HEK293 (cell line): ENCODE data around the gene HYOU1.
A peak's percentile ranks its signal among the peaks of the same experiment; 100 is the strongest.

Experiments
- GLIS2 ChIP-seq: fragments of 450-650 bp; formaldehyde crosslinking; IDR thresholded peaks from 2 replicates; pipeline ENCODE4 v1.5.1; 2016; ENCODE audit warnings: missing biosample characterization, missing genetic modification characterization
- IKZF3 ChIP-seq: fragments of 450-650 bp; IDR thresholded peaks from 2 replicates; pipeline ENCODE4 v1.5.0; 2018; ENCODE audit warnings: missing biosample characterization, mild to moderate bottlenecking, missing genetic modification characterization, moderate library complexity
- KLF8 ChIP-seq: fragments of 450-650 bp; formaldehyde crosslinking; IDR thresholded peaks from 2 replicates; pipeline ENCODE4 v1.5.1; 2016; ENCODE audit warnings: missing biosample characterization, missing genetic modification characterization
- SP7 ChIP-seq: fragments of 450-650 bp; formaldehyde crosslinking; IDR thresholded peaks from 2 replicates; pipeline ENCODE4 v1.5.1; 2016; ENCODE audit warnings: missing biosample characterization, missing genetic modification characterization
- YY1 ChIP-seq: fragments of 450-650 bp; formaldehyde crosslinking; IDR thresholded peaks from 2 replicates; pipeline ENCODE4 v1.5.1; 2018; ENCODE audit warnings: missing biosample characterization, missing genetic modification characterization
- ZBTB17 ChIP-seq: fragments of 450-650 bp; formaldehyde crosslinking; IDR thresholded peaks from 2 replicates; pipeline ENCODE4 v1.5.1; 2016; ENCODE audit warnings: missing biosample characterization, missing genetic modification characterization
- ZNF2 ChIP-seq: fragments of 450-650 bp; formaldehyde crosslinking; IDR thresholded peaks from 2 replicates; pipeline ENCODE4 v1.5.1; 2016; ENCODE audit warnings: missing biosample characterization, missing genetic modification characterization
- ZNF335 ChIP-seq: fragments of 450-650 bp; formaldehyde crosslinking; conservative IDR thresholded peaks from 2 replicates; pipeline ENCODE4 v1.5.1; 2016; ENCODE audit warnings: missing biosample characterization, missing genetic modification characterization
- ZNF391 ChIP-seq: fragments of 450-650 bp; formaldehyde crosslinking; IDR thresholded peaks from 2 replicates; pipeline ENCODE4 v1.5.1; 2016; ENCODE audit warnings: low read depth, missing biosample characterization, missing genetic modification characterization, borderline replicate concordance
- ZNF654 ChIP-seq: fragments of 450-650 bp; formaldehyde crosslinking; IDR thresholded peaks from 2 replicates; pipeline ENCODE4 v1.5.1; 2016; ENCODE audit warnings: low read depth, missing biosample characterization, missing genetic modification characterization
- ZNF701 ChIP-seq: fragments of 450-650 bp; formaldehyde crosslinking; IDR thresholded peaks from 2 replicates; pipeline ENCODE4 v1.5.1; 2016; ENCODE audit warnings: missing biosample characterization, missing genetic modification characterization
- ZNF76 ChIP-seq: fragments of 450-650 bp; formaldehyde crosslinking; IDR thresholded peaks from 2 replicates; pipeline ENCODE4; 2016; ENCODE audit warnings: low read depth, missing biosample characterization, missing genetic modification characterization, borderline replicate concordance
- ZXDB ChIP-seq: fragments of 450-650 bp; formaldehyde crosslinking; IDR thresholded peaks from 2 replicates; pipeline ENCODE4 v1.5.1; 2016; ENCODE audit warnings: missing biosample characterization, missing genetic modification characterization
- TF ChIP-seq, protein P1 (sequence below): fragments of 450-650 bp; formaldehyde crosslinking; IDR thresholded peaks from 2 replicates; pipeline ENCODE4 v1.5.1; 2016; ENCODE audit warnings: missing biosample characterization, missing genetic modification characterization
- TF ChIP-seq, protein P2 (sequence below): fragments of 450-650 bp; formaldehyde crosslinking; IDR thresholded peaks from 2 replicates; pipeline ENCODE4 v1.5.1; 2016; ENCODE audit warnings: missing biosample characterization, missing genetic modification characterization
- TF ChIP-seq, protein P3 (sequence below): fragments of 450-650 bp; formaldehyde crosslinking; IDR thresholded peaks from 2 replicates; pipeline ENCODE4 v1.5.1; 2016; ENCODE audit warnings: missing biosample characterization, missing genetic modification characterization
- TF ChIP-seq, protein P4 (sequence below): fragments of 450-650 bp; IDR thresholded peaks from 2 replicates; pipeline ENCODE4 v1.5.1; 2018; ENCODE audit warnings: missing biosample characterization, mild to moderate bottlenecking, missing genetic modification characterization
- TF ChIP-seq, protein P5 (sequence below): fragments of 450-650 bp; formaldehyde crosslinking; IDR thresholded peaks from 2 replicates; pipeline ENCODE4 v1.5.1; 2016; ENCODE audit warnings: missing biosample characterization, missing genetic modification characterization
- TF ChIP-seq, protein P6 (sequence below): fragments of 450-650 bp; formaldehyde crosslinking; IDR thresholded peaks from 2 replicates; pipeline ENCODE4 v1.5.1; 2016; ENCODE audit warnings: missing biosample characterization, missing genetic modification characterization
- TF ChIP-seq, protein P7 (sequence below): fragments of 450-650 bp; formaldehyde crosslinking; IDR thresholded peaks from 2 replicates; pipeline ENCODE4; 2016; ENCODE audit warnings: missing biosample characterization, missing genetic modification characterization
- TF ChIP-seq, protein P8 (sequence below): fragments of 450-650 bp; formaldehyde crosslinking; IDR thresholded peaks from 2 replicates; pipeline ENCODE4 v1.5.1; 2017; ENCODE audit warnings: missing biosample characterization, missing genetic modification characterization
- TF ChIP-seq, protein P9 (sequence below): fragments of 450-650 bp; formaldehyde crosslinking; IDR thresholded peaks from 2 replicates; pipeline ENCODE4 v1.5.1; 2016; ENCODE audit warnings: missing biosample characterization, missing genetic modification characterization

HYOU1 gene

DNA sequence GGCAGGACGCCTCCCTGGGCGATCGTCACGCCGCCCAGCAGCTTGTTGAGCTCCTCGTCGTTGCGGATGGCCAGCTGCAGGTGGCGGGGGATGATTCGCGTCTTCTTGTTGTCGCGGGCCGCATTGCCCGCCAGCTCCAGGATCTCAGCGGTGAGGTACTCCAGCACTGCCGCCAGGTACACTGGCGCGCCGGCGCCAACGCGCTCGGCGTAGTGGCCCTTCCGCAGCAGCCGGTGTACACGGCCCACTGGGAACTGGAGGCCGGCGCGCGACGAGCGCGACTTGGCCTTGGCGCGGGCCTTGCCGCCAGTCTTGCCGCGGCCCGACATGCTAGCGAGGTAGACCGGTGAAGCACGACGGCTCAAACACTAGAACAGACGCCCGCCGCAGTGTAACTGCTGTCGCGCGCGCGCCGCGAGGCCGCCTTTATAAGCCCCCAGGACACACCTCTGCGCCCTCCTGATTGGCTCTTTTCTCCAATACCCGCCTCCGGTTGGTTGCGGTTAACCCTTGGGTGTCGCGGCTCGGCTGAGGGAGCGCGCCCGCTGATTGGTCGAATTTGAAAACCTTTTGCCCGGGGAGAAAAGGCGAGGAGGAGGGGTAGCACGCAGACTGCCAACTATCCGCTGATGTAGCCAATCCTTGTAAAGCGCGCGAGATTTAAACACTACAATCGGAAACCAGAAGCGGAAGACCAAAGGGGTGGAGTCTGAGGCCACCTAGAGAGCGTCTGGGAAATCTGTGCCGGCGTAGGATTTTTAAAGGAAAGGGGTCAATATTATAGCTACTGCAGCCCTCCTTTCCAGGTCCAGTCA is 38.3 kb upstream of the HYOU1 start (continued):
- TF ChIP-seq, protein P1, sequence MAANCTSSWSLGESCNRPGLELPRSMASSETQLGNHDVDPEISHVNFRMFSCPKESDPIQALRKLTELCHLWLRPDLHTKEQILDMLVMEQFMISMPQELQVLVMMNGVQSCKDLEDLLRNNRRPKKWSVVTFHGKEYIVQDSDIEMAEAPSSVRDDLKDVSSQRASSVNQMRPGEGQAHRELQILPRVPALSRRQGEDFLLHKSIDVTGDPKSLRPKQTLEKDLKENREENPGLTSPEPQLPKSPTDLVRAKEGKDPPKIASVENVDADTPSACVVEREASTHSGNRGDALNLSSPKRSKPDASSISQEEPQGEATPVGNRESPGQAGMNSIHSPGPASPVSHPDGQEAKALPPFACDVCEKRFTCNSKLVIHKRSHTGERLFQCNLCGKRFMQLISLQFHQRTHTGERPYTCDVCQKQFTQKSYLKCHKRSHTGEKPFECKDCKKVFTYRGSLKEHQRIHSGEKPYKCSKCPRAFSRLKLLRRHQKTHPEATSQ (tag by site-specific recombination) = peak; percentile 80
- TF ChIP-seq ZNF2 = peak; percentile 97; the same call in 1 of the 2 replicates
- TF ChIP-seq, protein P2, sequence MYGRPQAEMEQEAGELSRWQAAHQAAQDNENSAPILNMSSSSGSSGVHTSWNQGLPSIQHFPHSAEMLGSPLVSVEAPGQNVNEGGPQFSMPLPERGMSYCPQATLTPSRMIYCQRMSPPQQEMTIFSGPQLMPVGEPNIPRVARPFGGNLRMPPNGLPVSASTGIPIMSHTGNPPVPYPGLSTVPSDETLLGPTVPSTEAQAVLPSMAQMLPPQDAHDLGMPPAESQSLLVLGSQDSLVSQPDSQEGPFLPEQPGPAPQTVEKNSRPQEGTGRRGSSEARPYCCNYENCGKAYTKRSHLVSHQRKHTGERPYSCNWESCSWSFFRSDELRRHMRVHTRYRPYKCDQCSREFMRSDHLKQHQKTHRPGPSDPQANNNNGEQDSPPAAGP (tag by site-specific recombination) = peak; percentile 76
- TF ChIP-seq, protein P3, sequence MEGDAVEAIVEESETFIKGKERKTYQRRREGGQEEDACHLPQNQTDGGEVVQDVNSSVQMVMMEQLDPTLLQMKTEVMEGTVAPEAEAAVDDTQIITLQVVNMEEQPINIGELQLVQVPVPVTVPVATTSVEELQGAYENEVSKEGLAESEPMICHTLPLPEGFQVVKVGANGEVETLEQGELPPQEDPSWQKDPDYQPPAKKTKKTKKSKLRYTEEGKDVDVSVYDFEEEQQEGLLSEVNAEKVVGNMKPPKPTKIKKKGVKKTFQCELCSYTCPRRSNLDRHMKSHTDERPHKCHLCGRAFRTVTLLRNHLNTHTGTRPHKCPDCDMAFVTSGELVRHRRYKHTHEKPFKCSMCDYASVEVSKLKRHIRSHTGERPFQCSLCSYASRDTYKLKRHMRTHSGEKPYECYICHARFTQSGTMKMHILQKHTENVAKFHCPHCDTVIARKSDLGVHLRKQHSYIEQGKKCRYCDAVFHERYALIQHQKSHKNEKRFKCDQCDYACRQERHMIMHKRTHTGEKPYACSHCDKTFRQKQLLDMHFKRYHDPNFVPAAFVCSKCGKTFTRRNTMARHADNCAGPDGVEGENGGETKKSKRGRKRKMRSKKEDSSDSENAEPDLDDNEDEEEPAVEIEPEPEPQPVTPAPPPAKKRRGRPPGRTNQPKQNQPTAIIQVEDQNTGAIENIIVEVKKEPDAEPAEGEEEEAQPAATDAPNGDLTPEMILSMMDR (tag by site-specific recombination) = peak; percentile 59
- TF ChIP-seq ZNF335 (tag by site-specific recombination) = peak; percentile 9; the same call in 1 of the 2 replicates
- no peak for TF ChIP-seq ZNF701
- TF ChIP-seq KLF8 (tag by site-specific recombination) = 0 out of 2 replicates have a peak, but pooled peaks have one; percentile 31
- peak; percentile 58; the same call in 1 of the 2 replicates for TF ChIP-seq ZXDB
- peak; percentile 43; the same call in 1 of the 2 replicates for TF ChIP-seq ZNF76 (tag by site-specific recombination)
- TF ChIP-seq, protein P4, sequence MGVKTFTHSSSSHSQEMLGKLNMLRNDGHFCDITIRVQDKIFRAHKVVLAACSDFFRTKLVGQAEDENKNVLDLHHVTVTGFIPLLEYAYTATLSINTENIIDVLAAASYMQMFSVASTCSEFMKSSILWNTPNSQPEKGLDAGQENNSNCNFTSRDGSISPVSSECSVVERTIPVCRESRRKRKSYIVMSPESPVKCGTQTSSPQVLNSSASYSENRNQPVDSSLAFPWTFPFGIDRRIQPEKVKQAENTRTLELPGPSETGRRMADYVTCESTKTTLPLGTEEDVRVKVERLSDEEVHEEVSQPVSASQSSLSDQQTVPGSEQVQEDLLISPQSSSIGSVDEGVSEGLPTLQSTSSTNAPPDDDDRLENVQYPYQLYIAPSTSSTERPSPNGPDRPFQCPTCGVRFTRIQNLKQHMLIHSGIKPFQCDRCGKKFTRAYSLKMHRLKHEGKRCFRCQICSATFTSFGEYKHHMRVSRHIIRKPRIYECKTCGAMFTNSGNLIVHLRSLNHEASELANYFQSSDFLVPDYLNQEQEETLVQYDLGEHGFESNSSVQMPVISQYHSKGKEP = no peak
- no peak for TF ChIP-seq ZNF654
- peak; percentile 50; the same call in 1 of the 2 replicates for TF ChIP-seq YY1 (tag by site-specific recombination)
- TF ChIP-seq, protein P5, sequence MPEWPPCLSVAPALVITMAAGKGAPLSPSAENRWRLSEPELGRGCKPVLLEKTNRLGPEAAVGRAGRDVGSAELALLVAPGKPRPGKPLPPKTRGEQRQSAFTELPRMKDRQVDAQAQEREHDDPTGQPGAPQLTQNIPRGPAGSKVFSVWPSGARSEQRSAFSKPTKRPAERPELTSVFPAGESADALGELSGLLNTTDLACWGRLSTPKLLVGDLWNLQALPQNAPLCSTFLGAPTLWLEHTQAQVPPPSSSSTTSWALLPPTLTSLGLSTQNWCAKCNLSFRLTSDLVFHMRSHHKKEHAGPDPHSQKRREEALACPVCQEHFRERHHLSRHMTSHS = no peak
- peak; percentile 66 for TF ChIP-seq SP7 (tag by site-specific recombination)
- TF ChIP-seq, protein P6, sequence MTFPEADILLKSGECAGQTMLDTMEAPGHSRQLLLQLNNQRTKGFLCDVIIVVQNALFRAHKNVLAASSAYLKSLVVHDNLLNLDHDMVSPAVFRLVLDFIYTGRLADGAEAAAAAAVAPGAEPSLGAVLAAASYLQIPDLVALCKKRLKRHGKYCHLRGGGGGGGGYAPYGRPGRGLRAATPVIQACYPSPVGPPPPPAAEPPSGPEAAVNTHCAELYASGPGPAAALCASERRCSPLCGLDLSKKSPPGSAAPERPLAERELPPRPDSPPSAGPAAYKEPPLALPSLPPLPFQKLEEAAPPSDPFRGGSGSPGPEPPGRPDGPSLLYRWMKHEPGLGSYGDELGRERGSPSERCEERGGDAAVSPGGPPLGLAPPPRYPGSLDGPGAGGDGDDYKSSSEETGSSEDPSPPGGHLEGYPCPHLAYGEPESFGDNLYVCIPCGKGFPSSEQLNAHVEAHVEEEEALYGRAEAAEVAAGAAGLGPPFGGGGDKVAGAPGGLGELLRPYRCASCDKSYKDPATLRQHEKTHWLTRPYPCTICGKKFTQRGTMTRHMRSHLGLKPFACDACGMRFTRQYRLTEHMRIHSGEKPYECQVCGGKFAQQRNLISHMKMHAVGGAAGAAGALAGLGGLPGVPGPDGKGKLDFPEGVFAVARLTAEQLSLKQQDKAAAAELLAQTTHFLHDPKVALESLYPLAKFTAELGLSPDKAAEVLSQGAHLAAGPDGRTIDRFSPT (tag by site-specific recombination) = peak; percentile 91
- TF ChIP-seq, protein P7, sequence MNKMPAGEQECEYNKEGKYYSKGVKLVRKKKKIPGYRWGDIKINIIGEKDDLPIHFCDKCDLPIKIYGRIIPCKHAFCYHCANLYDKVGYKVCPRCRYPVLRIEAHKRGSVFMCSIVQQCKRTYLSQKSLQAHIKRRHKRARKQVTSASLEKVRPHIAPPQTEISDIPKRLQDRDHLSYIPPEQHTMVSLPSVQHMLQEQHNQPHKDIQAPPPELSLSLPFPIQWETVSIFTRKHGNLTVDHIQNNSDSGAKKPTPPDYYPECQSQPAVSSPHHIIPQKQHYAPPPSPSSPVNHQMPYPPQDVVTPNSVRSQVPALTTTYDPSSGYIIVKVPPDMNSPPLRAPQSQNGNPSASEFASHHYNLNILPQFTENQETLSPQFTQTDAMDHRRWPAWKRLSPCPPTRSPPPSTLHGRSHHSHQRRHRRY (tag by site-specific recombination) = peak; percentile 77; the same call in 1 of the 2 replicates
- TF ChIP-seq ZBTB17 (tag by site-specific recombination) = peak; percentile 54
- TF ChIP-seq, protein P8, sequence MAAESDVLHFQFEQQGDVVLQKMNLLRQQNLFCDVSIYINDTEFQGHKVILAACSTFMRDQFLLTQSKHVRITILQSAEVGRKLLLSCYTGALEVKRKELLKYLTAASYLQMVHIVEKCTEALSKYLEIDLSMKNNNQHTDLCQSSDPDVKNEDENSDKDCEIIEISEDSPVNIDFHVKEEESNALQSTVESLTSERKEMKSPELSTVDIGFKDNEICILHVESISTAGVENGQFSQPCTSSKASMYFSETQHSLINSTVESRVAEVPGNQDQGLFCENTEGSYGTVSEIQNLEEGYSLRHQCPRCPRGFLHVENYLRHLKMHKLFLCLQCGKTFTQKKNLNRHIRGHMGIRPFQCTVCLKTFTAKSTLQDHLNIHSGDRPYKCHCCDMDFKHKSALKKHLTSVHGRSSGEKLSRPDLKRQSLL (tag by site-specific recombination) = 0 out of 2 replicates have a peak, but pooled peaks have one; percentile 9
- TF ChIP-seq, protein P9, sequence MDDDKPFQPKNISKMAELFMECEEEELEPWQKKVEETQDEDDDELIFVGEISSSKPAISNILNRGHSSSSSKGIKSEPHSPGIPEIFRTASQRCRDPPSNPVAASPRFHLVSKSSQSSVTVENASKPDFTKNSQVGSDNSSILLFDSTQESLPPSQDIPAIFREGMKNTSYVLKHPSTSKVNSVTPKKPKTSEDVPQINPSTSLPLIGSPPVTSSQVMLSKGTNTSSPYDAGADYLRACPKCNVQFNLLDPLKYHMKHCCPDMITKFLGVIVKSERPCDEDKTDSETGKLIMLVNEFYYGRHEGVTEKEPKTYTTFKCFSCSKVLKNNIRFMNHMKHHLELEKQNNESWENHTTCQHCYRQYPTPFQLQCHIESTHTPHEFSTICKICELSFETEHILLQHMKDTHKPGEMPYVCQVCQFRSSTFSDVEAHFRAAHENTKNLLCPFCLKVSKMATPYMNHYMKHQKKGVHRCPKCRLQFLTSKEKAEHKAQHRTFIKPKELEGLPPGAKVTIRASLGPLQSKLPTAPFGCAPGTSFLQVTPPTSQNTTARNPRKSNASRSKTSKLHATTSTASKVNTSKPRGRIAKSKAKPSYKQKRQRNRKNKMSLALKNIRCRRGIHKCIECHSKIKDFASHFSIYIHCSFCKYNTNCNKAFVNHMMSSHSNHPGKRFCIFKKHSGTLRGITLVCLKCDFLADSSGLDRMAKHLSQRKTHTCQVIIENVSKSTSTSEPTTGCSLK (tag by site-specific recombination) = no peak
- peak; percentile 61 for TF ChIP-seq GLIS2 (tag by site-specific recombination)
- peak; percentile 77; the same call in 1 of the 2 replicates for TF ChIP-seq ZNF391 (tag by site-specific recombination)
- TF ChIP-seq IKZF3 (tag by site-specific recombination) = no peak
